ENCODE data around the gene C2CD2.

The C2CD2 gene

DNA sequence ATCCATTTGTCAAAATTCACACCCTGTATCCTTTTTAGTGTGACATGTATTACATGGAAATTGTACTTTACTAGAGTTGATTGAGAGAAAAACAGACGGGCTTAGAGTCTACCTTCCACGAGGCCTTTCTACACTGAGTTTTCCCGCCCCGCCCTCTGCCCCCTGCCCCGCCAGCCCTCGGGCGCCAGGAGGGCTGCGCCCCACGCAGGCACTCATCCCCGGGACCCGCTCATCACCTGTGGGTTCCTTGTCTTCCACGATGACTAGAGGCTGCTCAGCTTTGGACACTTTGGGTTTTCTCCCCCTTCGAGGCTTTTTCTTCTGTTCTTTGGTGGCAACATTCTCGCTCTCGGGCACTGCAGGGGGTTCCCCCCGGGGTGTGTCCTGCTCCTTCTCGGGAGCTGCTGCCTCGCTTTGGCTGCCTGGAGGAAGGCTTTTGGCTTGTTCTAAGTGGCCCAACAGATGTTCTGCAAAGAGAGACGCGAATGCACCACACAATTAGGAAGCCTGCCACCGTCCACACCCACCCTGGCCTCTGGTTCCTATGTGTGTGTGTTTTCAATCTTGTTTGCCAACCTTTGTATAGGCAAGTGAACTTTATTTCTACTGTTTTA is 114.3 kb downstream of the C2CD2 start:
- Histone ChIP-seq H3K27ac (ENCODE audit: low read depth, low read length) (no peak overlapping the region), H3K4me2 (ENCODE audit: low read length) (no peak overlapping the region), H3F3A (ENCODE audit: control insufficient read depth, insufficient read depth) (peaks cover 27% of the 10 kb centered on the region), H3K9me2 (replicated peaks; ENCODE audit: control insufficient read depth, low read length) (no peaks in the 10 kb centered on the region), H3K27me3 (ENCODE audit: control insufficient read depth, low read length) (no peaks in the 10 kb centered on the region), H3K36me3 (ENCODE audit: control insufficient read depth, low read length) (peaks cover 76% of the 10 kb centered on the region), H3K79me2 (ENCODE audit: control insufficient read depth, low read length) (peaks cover 35% of the 10 kb centered on the region), H3K9me3 (ENCODE audit: control insufficient read depth, insufficient read depth, low read length) (no peaks in the 10 kb centered on the region), H4K20me1 (ENCODE audit: control insufficient read depth, insufficient read depth, low read depth, low read length) (no peaks in the 10 kb centered on the region), H3K4me3 (ENCODE audit: low read length) (no peak overlapping the region), H3K4me1 (ENCODE audit: control insufficient read depth, low read length) (peaks cover 80% of the 10 kb centered on the region)
- TF ChIP-seq CTCF (IDR thresholded peaks at IDR 0.05; ENCODE audit: low read depth, low read length, poor library complexity, severe bottlenecking) (no peak), EZH2phosphoT487 (IDR thresholded peaks at IDR 0.05; ENCODE audit: borderline replicate concordance, low read length) (no peak)

GRCh38 chr21:41837756-41838297 is 116.0 kb downstream of the C2CD2 start:
- Histone ChIP-seq H3K4me2 (ENCODE audit: low read length) (peak overlapping the region; percentile 94), H4K20me1 (ENCODE audit: control insufficient read depth, insufficient read depth, low read depth, low read length) (no peaks in the 10 kb centered on the region), H3K9me3 (ENCODE audit: control insufficient read depth, insufficient read depth, low read length) (no peaks in the 10 kb centered on the region), H3K36me3 (ENCODE audit: control insufficient read depth, low read length) (peaks cover 78% of the 10 kb centered on the region), H3K9me2 (replicated peaks; ENCODE audit: control insufficient read depth, low read length) (no peaks in the 10 kb centered on the region), H3F3A (ENCODE audit: control insufficient read depth, insufficient read depth) (peaks cover 29% of the 10 kb centered on the region), H3K4me1 (ENCODE audit: control insufficient read depth, low read length) (peaks cover 85% of the 10 kb centered on the region), H3K27ac (ENCODE audit: low read depth, low read length) (peak overlapping the region; percentile 95), H3K79me2 (ENCODE audit: control insufficient read depth, low read length) (peaks cover 52% of the 10 kb centered on the region), H3K4me3 (ENCODE audit: low read length) (peak overlapping the region; percentile 82), H3K27me3 (ENCODE audit: control insufficient read depth, low read length) (no peaks in the 10 kb centered on the region)
- TF ChIP-seq EZH2phosphoT487 (IDR thresholded peaks at IDR 0.05; ENCODE audit: borderline replicate concordance, low read length) = no peak
- no peak for TF ChIP-seq CTCF (IDR thresholded peaks at IDR 0.05; ENCODE audit: low read depth, low read length, poor library complexity, severe bottlenecking)

- TF ChIP-seq EZH2phosphoT487 (IDR thresholded peaks at IDR 0.05; ENCODE audit: borderline replicate concordance, low read length) (no peak), CTCF (IDR thresholded peaks at IDR 0.05; ENCODE audit: low read depth, low read length, poor library complexity, severe bottlenecking) (no peak)
- H3K36me3 ChIP-seq (ENCODE audit: control insufficient read depth, low read length) = peaks cover 88% of the 10 kb centered on the region
- H4K20me1 ChIP-seq (ENCODE audit: control insufficient read depth, insufficient read depth, low read depth, low read length) = 0 out of 2 replicates have a peak, but pooled peaks cover 5% of the 10 kb centered on the region
- peaks cover 66% of the 10 kb centered on the region for H3K79me2 ChIP-seq (ENCODE audit: control insufficient read depth, low read length)
- peaks cover 22% of the 10 kb centered on the region for H3F3A ChIP-seq (ENCODE audit: control insufficient read depth, insufficient read depth)
- H3K27ac ChIP-seq (ENCODE audit: low read depth, low read length) = peak overlapping the region; percentile 95
- H3K9me3 ChIP-seq (ENCODE audit: control insufficient read depth, insufficient read depth, low read length) = no peaks in the 10 kb centered on the region
- H3K4me2 ChIP-seq (ENCODE audit: low read length) = peak overlapping the region; percentile 94
- no peaks in the 10 kb centered on the region for H3K27me3 ChIP-seq (ENCODE audit: control insufficient read depth, low read length)
- peaks cover 90% of the 10 kb centered on the region for H3K4me1 ChIP-seq (ENCODE audit: control insufficient read depth, low read length)
- peak overlapping the region; percentile 82 for H3K4me3 ChIP-seq (ENCODE audit: low read length)
- no peaks in the 10 kb centered on the region for H3K9me2 ChIP-seq (replicated peaks; ENCODE audit: control insufficient read depth, low read length)
These were observed 117.4 kb downstream of the C2CD2 start for GRCh38 chr21:41836166-41837015.
